Left lung (tissue), 10 donors: ENCODE data around the gene PLA2G4A. TPM values are rescaled to one million over a fixed set of nuclear protein-coding genes. Genes with fewer than 3 reads are reported as not detected.

ENCODE experiments used
- ATAC-seq: fragments of 200-7000 bp; cut with Tn5 transposase; one replicate; pipeline ENCODE4 v1.9.1; 2020; ENCODE audit warnings: moderate library complexity
- DNase-seq, 4 donors: peaks; one replicate each; pipeline ENCODE4 v3.0.0-alpha.2; 2013 to 2020
- H3K27ac ChIP-seq, 2 donors: fragments of 200-600 bp; sonication (generic) in 1 of 2; one replicate each; pipeline versions ENCODE4 v1.5.0 to v1.8.0; 2020 to 2021
- H3K27me3 ChIP-seq, 2 donors: fragments of 200-600 bp; sonication (generic) in 1 of 2; one replicate each; pipeline versions ENCODE4 v1.5.0 to v1.8.0; 2020 to 2021
- H3K36me3 ChIP-seq, 2 donors: fragments of 200-600 bp; sonication (generic) in 1 of 2; one replicate each; pipeline versions ENCODE4 v1.5.0 to v1.8.0; 2020 to 2021
- H3K4me1 ChIP-seq, 2 donors: fragments of 200-600 bp; one replicate each; pipeline ENCODE4 v1.8.0; 2021
- H3K4me3 ChIP-seq, 2 donors: fragments of 200-600 bp; sonication (generic) in 1 of 2; one replicate each; pipeline versions ENCODE4 v1.5.0 to v1.8.0; 2020 to 2021; ENCODE audit warnings: mild to moderate bottlenecking in 1 of 2
- H3K9me3 ChIP-seq, 2 donors: fragments of 200-600 bp; sonication (generic) in 1 of 2; one replicate each; pipeline versions ENCODE4 v1.5.0 to v1.8.0; 2020 to 2021
- CTCF ChIP-seq, 2 donors: fragments of 200-600 bp; sonication (generic) in 1 of 2; IDR thresholded peaks; one replicate each; pipeline versions ENCODE4 v1.5.0 to v1.8.0; 2021; ENCODE audit warnings: antibody characterized with exemption in 2 of 2
- intact Hi-C, 2 donors: fragments of 100-400 bp; cut with DNase I; formaldehyde crosslinking; loops; one replicate each; pipeline versions ENCODE4 v1.11.2 to v1.14.2; 2022
- polyA plus RNA-seq, 6 donors: library from polyadenylated mRNA; unstranded; fragments of 120-200 nt; gene quantifications; one replicate each; pipeline ENCODE4 v1.2.1, GENCODE V29; 2013; ENCODE audit not compliant: insufficient read length in 6 of 6
- total RNA-seq, 2 donors: library from RNA; stranded (reverse); fragmentation: NEBNext Ultra II Directional; extraction: Animal tissue kit (Norgen Biotek cat#: 25700); gene quantifications; one replicate each; pipeline ENCODE4 v1.2.1, GENCODE V29; 2021
- donor health status: DM: no; HTN: yes; CAD: no.
- donor health status: DM: no; HTN: no; CAD: no.

The PLA2G4A gene
- total and polyA plus RNA-seq, 8 donors, result 8.2 to 13.9 (median 10.4) TPM

DNA sequence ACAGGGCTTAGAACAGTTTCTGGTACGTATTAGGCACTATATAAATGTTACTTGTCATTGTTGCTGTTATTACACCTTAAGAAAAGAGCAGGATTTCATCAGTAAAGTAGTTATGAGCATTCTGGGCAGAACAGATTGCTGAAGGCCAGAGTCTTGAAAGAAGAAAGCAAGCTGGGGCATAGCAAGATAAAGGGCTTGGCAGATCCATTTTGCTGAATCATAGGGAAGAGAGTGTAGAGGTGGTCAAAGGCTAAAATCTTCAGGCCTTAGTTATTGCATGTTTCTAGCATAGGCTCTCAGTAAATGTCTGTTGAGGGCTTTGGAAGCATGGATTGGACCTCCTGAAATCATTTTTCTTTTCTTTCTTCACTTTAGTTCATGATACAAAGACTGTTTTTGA lies 67.5 kb downstream of the PLA2G4A start:
- ATAC-seq, result no peak
- Histone ChIP-seq H3K27ac (no peak overlapping the region), H3K4me3 (no peak overlapping the region), H3K4me1 (no peaks in the 10 kb centered on the region), H3K36me3 (no peaks in the 10 kb centered on the region), H3K9me3 (no peaks in the 10 kb centered on the region), H3K27me3 (no peaks in the 10 kb centered on the region)
- intact Hi-C loops, result no loop called here
- DNase-seq, result no peak
- TF ChIP-seq CTCF (IDR thresholded peaks at IDR 0.05), result no peak

DNA sequence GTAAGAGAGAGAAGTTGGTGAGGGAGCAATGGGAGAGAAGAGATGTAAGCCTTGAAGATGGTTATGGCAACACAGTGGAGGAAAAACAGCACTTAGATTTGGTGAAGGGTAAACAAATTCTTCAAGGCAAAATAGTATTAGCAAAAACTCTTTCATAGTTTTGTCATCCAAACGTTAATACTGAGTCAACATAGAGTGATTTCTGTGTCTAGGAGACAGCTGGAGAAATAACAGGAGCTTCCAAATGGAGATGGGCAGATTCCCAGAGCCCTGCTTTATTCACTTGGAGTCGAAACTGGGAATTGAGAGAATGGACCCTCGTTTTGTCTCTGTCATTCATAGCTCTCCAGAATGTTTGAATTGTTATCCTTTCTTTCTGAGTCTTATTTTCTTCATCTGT lies 68.3 kb downstream of the PLA2G4A start:
- TF ChIP-seq CTCF (IDR thresholded peaks at IDR 0.05), result no peak
- intact Hi-C loops, result no loop called here
- H3K27ac ChIP-seq, result no peak overlapping the region
- H3K4me3 ChIP-seq, result no peak overlapping the region
- no peaks in the 10 kb centered on the region for H3K9me3 ChIP-seq
- no peak for ATAC-seq
- no peaks in the 10 kb centered on the region for H3K36me3 ChIP-seq
- no peaks in the 10 kb centered on the region for H3K27me3 ChIP-seq
- DNase-seq, result no peak
- H3K4me1 ChIP-seq, result no peaks in the 10 kb centered on the region

DNA sequence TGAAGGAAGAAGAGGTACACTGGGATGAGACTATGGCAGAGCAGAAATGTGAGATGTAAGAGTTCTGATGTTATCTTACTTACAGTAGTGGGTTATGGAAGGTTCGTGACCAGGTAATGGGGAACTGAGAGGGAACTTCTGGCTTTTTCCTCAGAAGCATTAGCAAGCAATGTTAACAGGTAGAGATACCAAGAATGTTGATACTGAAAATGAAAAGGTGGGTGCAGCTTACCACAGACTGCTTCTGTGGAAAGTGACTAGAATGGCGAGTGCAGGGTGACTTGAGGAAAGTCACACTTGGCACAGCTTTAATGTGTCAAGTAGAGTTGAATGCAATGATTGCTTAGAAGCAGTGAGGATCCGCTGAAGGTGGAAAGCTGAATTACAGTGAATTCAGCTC lies 70.8 kb downstream of the PLA2G4A start:
- H3K27ac ChIP-seq, result no peak overlapping the region
- H3K27me3 ChIP-seq, result no peaks in the 10 kb centered on the region
- no peaks in the 10 kb centered on the region for H3K9me3 ChIP-seq
- DNase-seq (no peak), ATAC-seq (no peak)
- H3K36me3 ChIP-seq, result no peaks in the 10 kb centered on the region
- no peak for TF ChIP-seq CTCF (IDR thresholded peaks at IDR 0.05)
- intact Hi-C loops, result no loop called here
- H3K4me1 ChIP-seq, result no peaks in the 10 kb centered on the region
- no peak overlapping the region for H3K4me3 ChIP-seq

DNA sequence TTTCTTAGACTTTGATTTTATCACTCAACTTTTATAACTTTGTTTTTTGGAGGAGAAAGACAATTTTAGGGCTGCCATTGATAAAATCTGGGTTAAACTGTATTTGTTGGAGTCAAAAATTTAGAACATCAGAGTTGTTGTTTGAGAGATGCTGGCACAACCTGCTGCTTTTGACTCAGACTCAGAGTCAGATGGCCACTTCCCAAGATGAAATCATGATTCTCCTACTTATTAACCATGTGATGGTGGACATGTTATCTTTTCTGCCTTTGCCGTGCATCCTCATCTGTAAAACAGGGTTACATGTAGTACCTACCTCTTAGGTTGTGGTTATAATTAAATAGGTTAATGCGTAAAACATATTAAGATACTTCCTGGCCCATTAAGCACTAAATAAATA lies 71.2 kb downstream of the PLA2G4A start:
- ATAC-seq (no peak), DNase-seq (no peak)
- no peaks in the 10 kb centered on the region for H3K4me1 ChIP-seq
- H3K9me3 ChIP-seq, result no peaks in the 10 kb centered on the region
- H3K27ac ChIP-seq, result no peak overlapping the region
- intact Hi-C loops, result no loop called here
- H3K4me3 ChIP-seq, result no peak overlapping the region
- TF ChIP-seq CTCF (IDR thresholded peaks at IDR 0.05), result no peak
- no peaks in the 10 kb centered on the region for H3K27me3 ChIP-seq
- no peaks in the 10 kb centered on the region for H3K36me3 ChIP-seq

GRCh38 chr1:186900539-186901237 lies 71.9 kb downstream of the PLA2G4A start:
- H3K27me3 ChIP-seq, result no peaks in the 10 kb centered on the region
- no peak for DNase-seq
- H3K36me3 ChIP-seq, result no peaks in the 10 kb centered on the region
- no peak for TF ChIP-seq CTCF (IDR thresholded peaks at IDR 0.05)
- no peak overlapping the region for H3K4me3 ChIP-seq
- no peak for ATAC-seq
- intact Hi-C loops, result no loop called here
- no peaks in the 10 kb centered on the region for H3K4me1 ChIP-seq
- H3K27ac ChIP-seq, result no peak overlapping the region
- H3K9me3 ChIP-seq, result no peaks in the 10 kb centered on the region
